ENCODE data around the gene ZMYM4. TPM values are rescaled to one million over a fixed set of nuclear protein-coding genes. Genes with fewer than 3 reads are reported as not detected.

The ZMYM4 gene
- total RNA-seq, 1 donor from 2014 or later: 9.6 TPM

GRCh38 chr1:35437200-35437599 is 168.7 kb downstream of the ZMYM4 start:
- H3K27me3 ChIP-seq: no peaks in the 10 kb centered on the region
- TF ChIP-seq CTCF (IDR thresholded peaks at IDR 0.05): no peak
- H3K4me3 ChIP-seq: no peak overlapping the region
- H3K9me3 ChIP-seq: no peaks in the 10 kb centered on the region
- no peak for DNase-seq (ENCODE audit: low spot score in 2 of 2)
- intact Hi-C loops (cut with DNase I): no loop called here
- H3K4me1 ChIP-seq: no peaks in the 10 kb centered on the region
- no peak overlapping the region for H3K27ac ChIP-seq
- H3K36me3 ChIP-seq: peaks cover 55 to 88% of the 10 kb centered on the region in 2 donors

DNA sequence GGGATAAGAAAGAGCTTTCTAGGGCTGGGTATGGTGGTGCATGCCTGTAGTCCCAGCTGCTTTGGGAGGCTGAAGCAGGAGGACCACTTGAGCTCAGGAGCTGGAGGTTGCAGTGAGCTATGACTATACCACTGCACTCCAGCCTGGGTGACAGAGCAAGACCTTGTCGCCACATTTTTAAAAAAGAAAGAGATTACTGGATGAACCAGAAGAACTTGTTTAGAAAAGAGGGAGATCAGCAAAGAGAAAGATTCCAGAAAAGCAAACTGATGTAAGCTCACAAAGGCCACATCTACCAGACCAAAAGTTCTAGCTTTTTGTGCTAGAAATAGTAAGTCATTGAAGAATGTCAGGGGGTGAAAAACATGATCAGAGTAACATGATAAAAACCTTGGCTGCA is 171.1 kb downstream of the ZMYM4 start:
- H3K36me3 ChIP-seq: peaks cover 59 to 90% of the 10 kb centered on the region in 2 donors
- intact Hi-C loops (cut with DNase I): no loop called here
- DNase-seq (ENCODE audit: low spot score in 2 of 2): no peak

GRCh38 chr1:35441926-35442579 is 173.5 kb downstream of the ZMYM4 start:
- Histone ChIP-seq H3K36me3 (peaks cover 55 to 73% of the 10 kb centered on the region in 2 donors), H3K9me3 (no peaks in the 10 kb centered on the region), H3K4me1 (no peaks in the 10 kb centered on the region), H3K27ac (no peak overlapping the region), H3K4me3 (no peak overlapping the region), H3K27me3 (no peaks in the 10 kb centered on the region)
- no peak for DNase-seq (ENCODE audit: low spot score in 2 of 2)
- no peak for TF ChIP-seq CTCF (IDR thresholded peaks at IDR 0.05)
- intact Hi-C loops (cut with DNase I): no loop called here

More for the DNA sequence above, 171.1 kb downstream of the ZMYM4 start:
- H3K4me3 ChIP-seq: no peak overlapping the region
- no peak overlapping the region for H3K27ac ChIP-seq
- H3K4me1 ChIP-seq: no peaks in the 10 kb centered on the region
- no peaks in the 10 kb centered on the region for H3K9me3 ChIP-seq
- no peaks in the 10 kb centered on the region for H3K27me3 ChIP-seq
- no peak for TF ChIP-seq CTCF (IDR thresholded peaks at IDR 0.05)

- Histone ChIP-seq H3K36me3 (peaks cover 58 to 76% of the 10 kb centered on the region in 2 donors), H3K9me3 (no peaks in the 10 kb centered on the region), H3K4me3 (no peak overlapping the region), H3K27me3 (no peaks in the 10 kb centered on the region), H3K4me1 (no peaks in the 10 kb centered on the region), H3K27ac (no peak overlapping the region)
- intact Hi-C loops (cut with DNase I): no loop called here
- DNase-seq (ENCODE audit: low spot score in 2 of 2): no peak
- no peak for TF ChIP-seq CTCF (IDR thresholded peaks at IDR 0.05)
Observed at GRCh38 chr1:35442734-35443133, 174.2 kb downstream of the ZMYM4 start.

- Histone ChIP-seq H3K4me3 (no peak overlapping the region), H3K27ac (no peak overlapping the region), H3K9me3 (no peaks in the 10 kb centered on the region), H3K27me3 (no peaks in the 10 kb centered on the region), H3K36me3 (peaks cover 70 to 82% of the 10 kb centered on the region in 2 donors), H3K4me1 (no peaks in the 10 kb centered on the region)
- DNase-seq (ENCODE audit: low spot score in 2 of 2): no peak
- intact Hi-C loops (cut with DNase I): no loop called here
- peak in 1 of 3 experiments; percentile 10 for TF ChIP-seq CTCF (IDR thresholded peaks at IDR 0.05)
Observed at GRCh38 chr1:35443768-35444518, 175.4 kb downstream of the ZMYM4 start.
